GM18502 (cell line): ENCODE measurements around the gene POU2F3.

Source experiments
- ATAC-seq: cut with Tn5 transposase; IDR thresholded peaks from one replicate; pipeline ENCODE4 v1.9.1; 2021; ENCODE audit warnings: mild to moderate bottlenecking; ENCODE audit not compliant: unreplicated experiment, poor library complexity

POU2F3 gene

GRCh38 chr11:120334894-120335462 lies 95.0 kb downstream of the POU2F3 start:
- ATAC-seq, result no peak

- peak; percentile 18 for ATAC-seq
Observed at GRCh38 chr11:120335556-120335907, 95.6 kb downstream of the POU2F3 start.

DNA sequence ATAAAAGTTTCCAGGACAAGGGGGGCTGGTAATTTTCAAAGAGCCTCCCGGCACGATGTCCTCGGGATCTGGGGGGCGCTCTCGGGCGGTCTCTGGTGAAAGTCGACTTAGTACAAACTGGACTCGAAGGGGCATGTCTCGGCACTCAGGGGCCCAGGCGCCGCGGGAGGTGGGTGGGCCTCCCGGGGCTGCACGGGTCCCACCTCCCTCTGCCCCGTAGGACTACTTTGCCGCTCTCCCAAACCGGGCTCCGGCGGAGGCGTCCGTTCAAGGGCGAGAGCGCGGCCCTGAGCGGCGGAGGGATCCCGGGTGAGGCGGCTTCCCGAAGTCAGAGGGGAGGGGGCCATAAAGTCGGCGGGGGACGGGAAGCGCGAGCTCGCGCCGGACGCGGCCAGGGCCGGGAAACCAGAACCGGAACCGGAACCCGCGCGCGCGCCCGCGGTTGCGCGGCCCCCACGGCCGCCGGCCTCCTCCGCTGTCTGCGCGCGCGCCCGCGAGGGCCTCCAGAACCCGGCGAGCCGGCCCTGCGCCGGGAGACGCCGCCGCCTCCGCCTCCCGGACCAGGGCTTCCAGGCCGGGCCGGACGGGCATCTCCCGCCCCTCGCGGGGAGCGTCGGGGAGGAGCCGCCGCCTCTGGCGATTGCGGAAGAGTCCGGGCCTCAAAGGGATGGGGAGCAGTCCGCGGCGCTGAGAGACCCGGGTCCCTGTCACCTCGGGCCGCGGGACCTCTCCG lies 96.1 kb downstream of the POU2F3 start, which contains the start of gene ARHGEF12:
ARHGEF12 (plus strand) TSS at position 506 of the 733 bp plus-strand sequence. CDS start 831 bp downstream, outside the sequence.
- ATAC-seq, result peak; percentile 61

GRCh38 chr11:120336641-120337354 lies 96.9 kb downstream of the POU2F3 start:
- no peak for ATAC-seq

GRCh38 chr11:120337355-120338106 lies 97.6 kb downstream of the POU2F3 start:
- no peak for ATAC-seq

DNA sequence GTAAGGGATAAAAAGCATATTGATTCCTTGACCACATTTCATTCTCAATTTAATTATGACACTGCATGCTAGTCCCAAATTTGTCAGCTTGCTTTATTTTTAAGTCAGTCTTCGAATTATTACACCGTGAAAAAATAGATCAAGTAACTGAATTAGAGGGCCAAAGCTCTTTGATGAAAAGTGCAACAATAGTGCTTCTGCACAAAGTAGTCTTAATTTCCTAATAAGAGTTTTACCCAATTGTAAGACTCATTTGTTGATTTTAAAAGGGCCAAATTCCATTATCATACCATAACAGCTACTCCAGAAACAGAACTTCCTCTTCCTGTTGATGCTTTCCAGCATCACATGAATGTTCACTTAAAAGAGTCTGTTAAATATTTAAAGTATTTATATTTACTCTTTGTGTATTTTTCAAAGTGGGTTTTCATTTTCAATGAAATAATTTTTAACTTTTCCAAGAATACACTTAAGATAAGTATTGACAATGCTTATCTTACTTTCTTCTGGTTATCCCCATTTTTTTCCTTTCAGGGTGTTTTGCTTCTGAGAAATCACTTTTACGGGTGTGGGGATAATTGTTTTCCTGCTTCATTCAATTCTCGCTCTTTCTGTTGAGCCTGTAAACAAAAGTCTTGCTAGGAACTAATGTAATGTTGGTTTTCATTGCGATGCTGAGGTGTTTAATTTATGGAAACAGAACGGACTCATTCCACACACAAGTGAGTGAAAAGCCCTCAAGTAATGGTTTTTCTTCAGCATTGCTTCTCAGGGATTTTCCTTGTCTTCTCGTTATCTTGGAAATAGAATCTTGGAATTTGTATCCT lies 98.4 kb downstream of the POU2F3 start:
- no peak for ATAC-seq

DNA sequence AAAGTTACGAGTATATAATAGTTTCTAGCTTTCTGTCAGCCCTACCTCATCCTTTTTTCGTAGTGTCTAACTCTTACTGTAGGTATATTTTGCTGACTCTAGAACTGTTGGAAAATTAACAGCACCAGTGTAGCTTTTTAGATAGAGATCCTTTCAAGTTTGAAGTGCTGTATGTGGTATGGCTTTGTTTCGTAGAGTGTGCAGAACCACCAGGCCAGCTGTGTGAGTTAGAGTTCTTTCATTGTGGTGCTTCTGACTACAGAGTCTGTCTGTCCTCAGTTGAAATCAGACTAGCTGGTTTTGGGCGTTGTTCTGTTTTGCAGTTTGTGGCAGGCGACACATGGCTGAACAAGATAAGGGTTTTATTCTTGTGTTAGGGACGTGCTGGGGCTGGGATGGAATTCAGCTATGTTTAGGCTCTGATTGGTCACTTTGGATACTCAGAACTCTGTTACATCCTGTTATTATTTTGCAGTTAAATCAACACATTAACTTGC lies 99.5 kb downstream of the POU2F3 start:
- ATAC-seq, result no peak

DNA sequence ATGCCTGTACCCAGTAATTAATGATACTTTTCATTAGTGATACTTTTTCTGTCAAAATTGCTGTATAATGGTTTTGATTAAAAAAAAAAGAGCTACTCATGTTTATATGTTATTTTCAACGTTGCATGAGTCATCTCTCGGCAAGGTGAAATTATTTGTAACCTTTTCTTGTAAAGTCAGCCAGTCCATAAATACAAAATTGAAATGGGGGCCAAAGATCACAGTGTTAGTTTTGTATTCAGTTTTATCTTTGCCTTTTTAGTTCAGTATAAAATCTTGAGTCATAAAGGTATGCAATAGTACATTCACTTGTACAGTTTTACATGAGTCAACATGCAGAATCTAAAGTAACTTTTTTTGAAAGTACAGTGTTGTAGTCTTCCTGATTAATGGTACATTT lies 100.6 kb downstream of the POU2F3 start:
- no peak for ATAC-seq

- no peak for ATAC-seq
Observed at GRCh38 chr11:120342226-120342625, 102.3 kb downstream of the POU2F3 start.

- ATAC-seq, result no peak
Observed at GRCh38 chr11:120342678-120343077, 102.7 kb downstream of the POU2F3 start.

GRCh38 chr11:120343429-120343828 lies 103.5 kb downstream of the POU2F3 start:
- ATAC-seq, result peak; percentile 62

- peak; percentile 84 for ATAC-seq
Observed at GRCh38 chr11:120344302-120345004, 104.5 kb downstream of the POU2F3 start.

DNA sequence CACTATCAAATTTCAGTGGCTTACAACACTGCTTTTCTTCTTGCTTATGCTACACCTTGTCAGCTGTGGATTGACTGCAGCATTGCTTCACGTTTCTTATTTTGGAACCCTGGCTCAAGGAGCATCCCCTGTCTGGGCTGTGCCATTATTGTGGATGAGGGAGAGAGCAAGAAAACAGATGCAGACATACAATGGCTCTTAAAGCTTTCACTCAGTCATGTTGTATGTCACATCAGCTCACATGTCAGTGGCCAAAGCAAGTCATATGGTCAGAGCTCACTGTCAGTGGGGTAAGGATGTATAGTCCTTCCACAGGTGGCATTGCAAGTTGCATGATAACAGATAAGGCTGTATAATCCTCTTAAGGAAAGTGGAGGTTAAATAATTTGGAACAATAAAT lies 106.3 kb downstream of the POU2F3 start:
- no peak for ATAC-seq

DNA sequence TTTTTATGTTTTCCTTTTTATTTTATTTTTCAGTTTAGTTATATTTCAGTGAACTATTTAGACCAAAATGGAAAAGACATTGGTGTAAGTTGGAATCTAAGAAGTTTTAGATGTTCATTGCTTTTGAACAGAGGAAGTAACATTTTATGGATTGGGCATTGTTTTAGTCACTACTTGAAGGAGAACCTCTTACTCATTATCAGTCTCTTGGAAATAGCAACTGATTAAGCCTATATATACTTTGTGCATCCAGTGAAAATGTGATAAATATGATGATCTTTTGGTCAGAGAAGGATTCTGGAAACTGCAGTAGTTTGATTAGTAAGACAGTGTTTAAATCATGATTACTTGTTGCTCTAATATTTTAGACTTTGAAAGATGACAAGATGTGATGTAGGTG lies 110.7 kb downstream of the POU2F3 start:
- ATAC-seq, result no peak

DNA sequence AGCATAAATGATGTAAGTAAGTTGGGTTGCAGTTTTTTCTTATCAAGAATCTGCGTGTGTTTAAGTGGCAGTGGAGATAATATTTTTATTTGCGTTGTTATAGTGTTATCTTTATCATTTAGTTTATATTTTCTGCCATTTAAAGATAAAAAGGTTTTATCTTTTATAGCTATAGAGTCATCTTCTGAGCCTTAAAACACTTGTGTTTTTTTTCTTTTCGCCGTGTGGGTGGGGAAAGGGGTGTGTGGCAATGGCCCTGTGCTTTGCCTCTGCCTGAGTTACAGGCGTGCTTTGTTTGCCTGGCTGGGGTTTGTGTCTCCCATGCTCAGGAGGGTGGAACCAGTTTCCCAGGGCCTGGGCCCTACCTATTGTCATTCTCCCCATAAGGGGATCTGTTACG lies 112.5 kb downstream of the POU2F3 start:
- no peak for ATAC-seq

DNA sequence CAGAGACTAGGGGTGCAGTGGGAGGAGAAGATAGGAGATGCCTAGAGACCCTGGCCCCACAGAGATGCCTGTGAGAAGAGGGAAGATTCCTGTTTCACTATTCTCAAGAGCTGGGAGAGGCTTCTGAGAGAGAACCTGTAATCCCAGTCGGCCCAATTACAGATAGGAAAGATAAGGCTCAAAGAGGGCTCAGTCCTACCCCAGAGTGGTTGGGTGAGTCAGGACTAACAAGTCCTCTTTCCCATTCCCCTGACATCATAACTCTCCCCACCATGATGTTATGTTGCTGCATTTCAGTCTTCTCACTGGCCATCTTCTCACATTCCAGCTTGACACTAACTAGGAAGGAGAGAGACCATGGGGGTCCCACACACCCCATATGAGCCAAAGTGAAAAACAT lies 114.1 kb downstream of the POU2F3 start:
- ATAC-seq, result no peak

- no peak for ATAC-seq
Observed at GRCh38 chr11:120354779-120355178, 114.8 kb downstream of the POU2F3 start.

DNA sequence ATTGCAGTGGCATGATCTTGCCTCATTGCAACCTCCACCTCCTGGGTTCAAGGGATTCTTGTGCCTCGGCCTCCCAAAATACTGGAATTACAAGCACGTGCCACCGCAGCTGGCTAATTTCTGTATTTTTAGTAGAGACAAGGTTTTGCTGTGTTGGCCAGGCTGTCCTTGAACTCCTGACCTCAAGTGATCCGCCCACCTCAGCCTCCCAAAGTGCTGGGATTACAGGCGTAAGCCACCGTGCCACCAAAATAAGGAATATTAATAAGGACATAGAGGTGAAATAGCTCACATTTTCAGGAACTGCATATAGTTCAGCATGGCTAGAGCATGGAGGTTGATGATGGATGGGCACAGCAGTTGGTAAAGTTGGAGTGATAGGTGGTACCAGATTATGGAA lies 117.7 kb downstream of the POU2F3 start:
- ATAC-seq, result no peak

DNA sequence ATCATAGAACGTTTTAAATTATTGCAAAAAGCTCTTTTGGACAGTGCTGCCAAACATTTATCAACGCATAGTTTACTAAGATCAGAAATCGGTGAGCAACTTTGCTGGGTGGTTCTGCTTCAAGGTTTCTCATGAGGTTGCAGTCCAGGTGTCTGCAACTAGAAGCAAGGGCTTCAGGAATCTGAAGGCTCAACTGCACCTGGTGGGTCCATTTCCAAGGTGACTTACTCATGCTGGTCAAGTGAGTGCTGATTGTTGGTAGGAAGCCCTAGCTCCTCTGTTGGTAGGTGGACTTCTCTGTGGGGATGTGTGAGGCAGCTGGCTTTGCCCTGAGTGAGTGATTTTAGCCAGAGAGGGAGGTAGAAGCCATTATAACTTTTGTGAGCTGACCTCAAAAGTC lies 118.8 kb downstream of the POU2F3 start:
- no peak for ATAC-seq
